ENCODE results near the gene ZNF512.
"Not testable (repeated sequence)": the region's sequence is repeated elsewhere in the genome, so short reads cannot be mapped to it uniquely, and the experiment has no call there.

Gene ZNF512

DNA sequence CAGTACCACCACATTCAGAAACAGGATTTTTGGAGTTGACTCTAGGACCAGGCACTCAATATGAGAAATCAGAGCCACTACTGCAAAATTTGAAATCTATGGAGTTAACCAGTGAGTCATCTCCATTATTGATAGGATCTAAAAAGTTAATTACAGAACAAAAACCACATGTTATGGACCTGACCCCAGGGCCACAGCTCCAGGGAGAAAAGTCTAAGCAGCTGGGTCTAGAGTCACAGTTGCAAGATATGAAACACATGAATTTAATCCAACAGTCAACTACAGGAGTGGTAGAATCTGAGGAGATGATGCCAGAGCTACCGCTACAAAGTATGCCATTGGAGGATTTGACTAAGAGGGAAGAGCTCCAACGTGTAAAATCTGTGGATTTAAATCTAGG lies 13.4 kb upstream of the ZNF512 start:
- TF ChIP-seq POLR2A (IDR thresholded peaks at IDR 0.05; ENCODE audit: low read length), result no peak
- TF ChIP-seq GATA1 (IDR thresholded peaks at IDR 0.05; ENCODE audit: low read depth, low read length), result no peak

DNA sequence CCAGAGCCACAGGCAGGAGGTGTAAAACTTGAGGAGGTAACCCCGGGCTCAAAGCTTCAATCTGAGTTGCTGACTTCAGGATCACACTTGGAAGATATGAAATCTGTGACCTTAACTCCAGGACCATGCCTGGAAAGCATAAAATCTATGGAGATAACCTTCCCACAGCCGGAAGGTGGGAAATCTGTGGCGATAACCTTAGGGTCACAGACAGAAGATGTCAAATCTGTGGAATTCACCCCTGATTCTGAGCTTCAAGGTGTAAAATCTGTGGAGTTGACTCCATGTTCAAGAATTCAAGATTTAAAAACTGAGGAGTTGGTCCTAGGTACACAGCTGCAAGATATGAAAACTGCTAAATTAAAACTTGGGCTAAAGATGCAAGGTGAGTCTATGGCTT lies 11.6 kb upstream of the ZNF512 start:
- TF ChIP-seq POLR2A (IDR thresholded peaks at IDR 0.05; ENCODE audit: low read length), result no peak
- no peak for TF ChIP-seq GATA1 (IDR thresholded peaks at IDR 0.05; ENCODE audit: low read depth, low read length)
- DNase-seq, result no peak

More for the DNA sequence above, 13.4 kb upstream of the ZNF512 start:
- no peak for DNase-seq

- no peak for DNase-seq
- TF ChIP-seq GATA1 (IDR thresholded peaks at IDR 0.05; ENCODE audit: low read depth, low read length), result no peak
- TF ChIP-seq POLR2A (IDR thresholded peaks at IDR 0.05; ENCODE audit: low read length), result no peak
Observed at GRCh38 chr2:27571681-27572080, 11.2 kb upstream of the ZNF512 start.

DNA sequence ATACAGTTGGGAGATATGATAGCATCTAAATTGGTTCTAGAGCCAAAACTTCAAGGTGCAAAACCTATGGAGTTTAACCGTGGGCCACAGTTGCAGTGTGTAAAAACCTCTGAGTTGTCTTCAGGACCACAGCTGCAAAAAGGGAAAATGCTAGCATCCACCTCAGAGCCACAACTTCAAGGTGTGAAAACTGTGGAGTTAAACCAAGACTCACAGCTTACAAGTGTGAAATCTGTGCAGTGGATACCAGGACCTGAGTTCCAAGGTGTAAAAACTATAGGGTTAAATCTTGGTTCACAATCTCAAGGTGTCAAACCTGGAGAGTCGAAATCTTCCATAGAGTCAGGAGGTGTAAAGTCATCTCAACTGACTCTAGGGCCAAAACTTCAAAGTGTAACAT lies 10.4 kb upstream of the ZNF512 start:
- TF ChIP-seq POLR2A (IDR thresholded peaks at IDR 0.05; ENCODE audit: low read length), result no peak
- DNase-seq, result no peak

GRCh38 chr2:27572998-27573429 lies 9.8 kb upstream of the ZNF512 start:
- TF ChIP-seq POLR2A (IDR thresholded peaks at IDR 0.05; ENCODE audit: low read length) (no peak), GATA1 (IDR thresholded peaks at IDR 0.05; ENCODE audit: low read depth, low read length) (no peak)
- no peak for DNase-seq

GRCh38 chr2:27573452-27573851 lies 9.4 kb upstream of the ZNF512 start:
- TF ChIP-seq POLR2A (IDR thresholded peaks at IDR 0.05; ENCODE audit: low read length) (no peak), GATA1 (IDR thresholded peaks at IDR 0.05; ENCODE audit: low read depth, low read length) (no peak)
- DNase-seq, result no peak

GRCh38 chr2:27581417-27582128 lies 1.3 kb upstream of the ZNF512 start:
- DNase-seq, result no peak
- TF ChIP-seq GATA1 (IDR thresholded peaks at IDR 0.05; ENCODE audit: low read depth, low read length) (no peak), POLR2A (IDR thresholded peaks at IDR 0.05; ENCODE audit: low read length) (no peak)

- TF ChIP-seq GATA1 (IDR thresholded peaks at IDR 0.05; ENCODE audit: low read depth, low read length) (no peak), POLR2A (IDR thresholded peaks at IDR 0.05; ENCODE audit: low read length) (no peak)
- peak; percentile 37 to 45 for DNase-seq
Observed at GRCh38 chr2:27582129-27582694, 630 bp upstream of the ZNF512 start.

DNA sequence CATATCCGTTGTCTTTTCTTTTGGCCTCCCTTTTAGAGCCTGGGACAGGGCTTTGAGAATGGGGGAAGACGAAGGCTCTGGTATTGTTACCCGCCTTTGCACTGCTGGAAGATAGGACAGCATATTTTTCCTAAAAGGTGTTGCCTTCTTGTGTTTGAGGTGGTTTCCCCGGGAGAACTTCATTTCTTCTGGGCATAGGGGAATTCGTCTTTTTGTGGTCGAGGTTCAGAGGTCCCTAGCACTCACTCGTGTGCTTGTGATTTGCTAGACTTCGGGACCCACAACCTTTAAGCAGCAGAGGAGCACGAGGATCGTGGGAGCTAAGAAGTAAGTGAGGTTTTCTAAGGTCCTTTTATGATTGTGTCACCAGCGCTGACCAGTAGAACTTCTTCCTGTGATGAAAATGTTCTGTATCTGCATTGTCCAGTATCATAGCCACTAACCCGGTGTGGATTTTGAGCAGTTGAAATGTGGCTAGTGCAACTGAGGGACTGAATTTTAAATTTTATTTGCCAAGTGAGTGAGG lies 611 bp downstream of the ZNF512 start:
- TF ChIP-seq GATA1 (IDR thresholded peaks at IDR 0.05; ENCODE audit: low read depth, low read length), result no peak
- no peak for TF ChIP-seq POLR2A (IDR thresholded peaks at IDR 0.05; ENCODE audit: low read length)
- peak; percentile 56 to 57 for DNase-seq

DNA sequence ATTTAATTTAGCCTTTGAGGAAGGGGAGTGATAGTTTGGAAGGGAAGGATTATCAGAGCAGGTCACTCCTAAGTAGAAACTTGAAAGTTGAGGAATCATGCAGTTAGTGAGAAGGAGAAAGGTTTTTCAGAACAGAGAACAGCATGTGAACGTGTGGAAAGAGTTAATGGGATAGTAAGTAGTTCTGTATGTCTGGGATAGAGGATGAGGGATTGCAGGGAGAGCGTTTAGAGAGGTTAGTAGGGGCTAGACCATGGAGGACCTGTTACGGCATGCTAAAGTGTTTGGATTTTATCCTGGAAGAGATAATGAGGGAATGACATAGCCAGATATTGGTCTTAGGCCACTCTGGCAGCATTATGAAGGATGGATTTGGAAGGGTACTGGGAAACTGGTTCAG lies 1.8 kb downstream of the ZNF512 start:
- no peak for DNase-seq

DNA sequence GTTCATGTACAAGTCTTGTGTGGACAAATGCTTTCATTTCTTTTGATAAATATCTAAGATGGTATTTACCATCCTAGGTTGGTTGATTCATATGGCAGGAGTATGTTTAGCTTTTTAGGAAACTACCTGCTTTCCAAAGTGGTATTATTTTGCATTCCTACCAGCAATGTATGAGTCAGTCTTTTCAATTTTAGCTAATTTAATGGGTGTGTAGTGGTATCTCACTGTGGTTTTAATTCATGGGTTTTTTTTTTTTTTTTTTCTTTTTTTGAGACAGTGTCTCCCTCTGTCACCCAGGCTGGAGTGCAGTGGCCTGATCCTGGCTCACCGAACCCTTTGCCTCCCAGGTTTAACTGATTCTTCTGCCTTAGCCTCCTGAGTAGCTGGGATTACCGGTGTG lies 4.2 kb downstream of the ZNF512 start:
- no peak for DNase-seq
- TF ChIP-seq GATA1 (IDR thresholded peaks at IDR 0.05; ENCODE audit: low read depth, low read length) (no peak), POLR2A (IDR thresholded peaks at IDR 0.05; ENCODE audit: low read length) (no peak)

More for the DNA sequence above, 1.8 kb downstream of the ZNF512 start:
- TF ChIP-seq POLR2A (IDR thresholded peaks at IDR 0.05; ENCODE audit: low read length), result no peak
- no peak for TF ChIP-seq GATA1 (IDR thresholded peaks at IDR 0.05; ENCODE audit: low read depth, low read length)

- TF ChIP-seq POLR2A (IDR thresholded peaks at IDR 0.05; ENCODE audit: low read length), result no peak
- TF ChIP-seq GATA1 (IDR thresholded peaks at IDR 0.05; ENCODE audit: low read depth, low read length), result no peak
- DNase-seq, result no peak
Observed at GRCh38 chr2:27588308-27588707, 5.5 kb downstream of the ZNF512 start.

DNA sequence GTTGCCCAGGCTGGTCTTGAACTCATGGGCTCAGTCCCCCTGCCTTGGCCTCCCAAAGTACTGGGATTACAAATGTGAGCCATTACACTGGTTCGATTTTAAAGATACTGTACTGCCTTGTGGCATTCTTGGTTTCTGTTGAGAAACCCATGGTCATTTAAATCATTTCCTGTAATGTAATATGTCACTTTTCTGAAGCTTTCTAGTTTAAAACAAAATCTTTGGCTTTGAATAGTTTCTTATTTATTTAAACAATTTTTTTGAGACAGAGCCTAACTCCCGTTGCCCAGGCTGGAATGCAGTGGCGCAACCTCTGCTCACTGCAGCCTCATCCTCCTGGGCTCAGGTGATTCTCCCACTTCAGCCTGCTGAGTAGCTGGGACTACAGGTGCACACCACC lies 8.9 kb downstream of the ZNF512 start:
- TF ChIP-seq GATA1 (IDR thresholded peaks at IDR 0.05; ENCODE audit: low read depth, low read length), result no peak
- TF ChIP-seq POLR2A (IDR thresholded peaks at IDR 0.05; ENCODE audit: low read length), result no peak
- no peak for DNase-seq

DNA sequence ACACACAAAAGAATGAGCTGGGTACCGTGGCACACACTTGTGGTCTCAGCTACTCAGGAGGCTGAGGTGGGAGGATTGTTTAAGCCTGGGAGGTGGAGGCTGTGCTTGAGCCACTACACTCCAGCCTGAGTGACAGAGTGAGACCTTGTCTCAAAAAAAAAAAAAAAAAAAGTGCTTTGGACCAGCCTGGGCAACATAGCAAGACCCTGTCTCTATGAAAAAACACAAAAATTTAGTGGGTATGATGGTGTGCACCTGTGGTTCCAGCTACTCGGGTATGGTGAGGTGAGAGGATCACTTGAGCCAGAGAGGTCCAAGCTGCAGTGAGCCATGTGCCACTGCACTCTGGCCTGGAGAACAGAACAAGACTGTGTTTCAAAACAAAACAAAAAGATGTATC lies 10.4 kb downstream of the ZNF512 start:
- TF ChIP-seq POLR2A (IDR thresholded peaks at IDR 0.05; ENCODE audit: low read length) (no peak), GATA1 (IDR thresholded peaks at IDR 0.05; ENCODE audit: low read depth, low read length) (no peak)
- no peak for DNase-seq

DNA sequence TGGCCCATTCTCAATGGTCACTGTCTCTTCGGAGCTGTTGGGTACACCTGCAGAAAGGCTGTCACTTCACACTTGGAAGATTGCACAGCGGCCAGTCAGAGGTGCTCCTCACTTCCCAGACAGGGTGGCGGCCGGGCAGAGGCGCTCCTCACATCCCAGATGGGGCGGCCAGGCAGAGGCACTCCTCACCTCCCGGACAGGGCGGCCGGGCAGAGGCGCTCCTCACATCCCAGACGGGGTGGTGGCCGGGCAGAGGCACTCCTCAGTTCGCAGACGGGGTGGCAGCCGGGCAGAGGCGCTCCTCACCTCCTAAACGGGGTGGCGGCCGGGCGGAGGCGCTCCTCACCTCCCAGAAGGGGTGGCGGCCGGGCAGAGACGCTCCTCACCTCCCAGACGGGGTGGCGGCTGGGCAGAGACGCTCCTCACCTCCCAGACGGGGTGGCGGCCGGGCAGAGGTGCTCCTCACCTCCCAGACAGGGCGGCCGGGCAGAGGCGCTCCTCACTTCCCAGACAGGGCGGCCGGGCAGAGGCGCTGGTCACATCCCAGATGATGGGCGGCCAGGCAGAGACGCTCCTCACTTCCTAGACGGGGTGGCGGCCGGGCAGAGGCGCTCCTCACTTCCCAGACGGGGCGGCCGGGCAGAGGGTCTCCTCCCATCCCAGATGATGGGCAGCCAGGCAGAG lies 11.3 kb downstream of the ZNF512 start:
- DNase-seq, result not testable (repeated sequence)

DNA sequence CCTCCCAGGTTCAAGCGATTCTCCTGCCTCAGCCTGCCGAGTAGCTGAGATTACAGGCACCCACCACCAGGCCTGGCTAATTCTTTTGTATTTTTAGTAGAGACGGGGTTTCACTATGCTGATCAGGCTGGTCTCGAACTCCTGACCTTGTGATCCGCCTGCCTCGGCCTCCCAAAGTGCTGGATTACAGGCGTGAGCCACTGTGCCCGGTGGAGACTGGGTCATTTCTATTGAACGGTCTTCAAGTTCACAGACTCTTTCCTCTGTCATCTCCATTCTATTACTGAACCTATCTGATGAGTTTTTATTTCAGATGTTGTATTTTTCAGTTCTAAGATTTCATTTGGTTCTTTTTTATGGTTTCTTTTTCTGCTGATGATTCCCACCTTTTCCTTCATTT lies 12.6 kb downstream of the ZNF512 start:
- DNase-seq, result not testable (repeated sequence)

Data from erythroblast (primary cell).